ENCODE results near the gene REC8.

GRCh38 chr14:24178399-24179178 is 6.7 kb downstream of the REC8 start:
- TF ChIP-seq CTCF (IDR thresholded peaks at IDR 0.05) = no peak
- no peak for TF ChIP-seq POLR2AphosphoS5 (IDR thresholded peaks at IDR 0.05)
- no peak for TF ChIP-seq POLR2A (IDR thresholded peaks at IDR 0.05)

All from prostate gland (tissue), 2 donors.